Left lung (tissue), 10 donors: Measurements from ENCODE around the gene ARHGAP28. TPM values are rescaled to one million over a fixed set of nuclear protein-coding genes. Genes with fewer than 3 reads are reported as not detected.

ENCODE experiments used
- ATAC-seq: fragments of 200-7000 bp; cut with Tn5 transposase; one replicate; pipeline ENCODE4 v1.9.1; 2020; ENCODE audit warnings: moderate library complexity
- DNase-seq, 4 donors: peaks; one replicate each; pipeline ENCODE4 v3.0.0-alpha.2; 2013 to 2020
- H3K27ac ChIP-seq, 2 donors: fragments of 200-600 bp; sonication (generic) in 1 of 2; one replicate each; pipeline versions ENCODE4 v1.5.0 to v1.8.0; 2020 to 2021
- H3K27me3 ChIP-seq, 2 donors: fragments of 200-600 bp; sonication (generic) in 1 of 2; one replicate each; pipeline versions ENCODE4 v1.5.0 to v1.8.0; 2020 to 2021
- H3K36me3 ChIP-seq, 2 donors: fragments of 200-600 bp; sonication (generic) in 1 of 2; one replicate each; pipeline versions ENCODE4 v1.5.0 to v1.8.0; 2020 to 2021
- H3K4me1 ChIP-seq, 2 donors: fragments of 200-600 bp; one replicate each; pipeline ENCODE4 v1.8.0; 2021
- H3K4me3 ChIP-seq, 2 donors: fragments of 200-600 bp; sonication (generic) in 1 of 2; one replicate each; pipeline versions ENCODE4 v1.5.0 to v1.8.0; 2020 to 2021; ENCODE audit warnings: mild to moderate bottlenecking in 1 of 2
- H3K9me3 ChIP-seq, 2 donors: fragments of 200-600 bp; sonication (generic) in 1 of 2; one replicate each; pipeline versions ENCODE4 v1.5.0 to v1.8.0; 2020 to 2021
- CTCF ChIP-seq, 2 donors: fragments of 200-600 bp; sonication (generic) in 1 of 2; IDR thresholded peaks; one replicate each; pipeline versions ENCODE4 v1.5.0 to v1.8.0; 2021; ENCODE audit warnings: antibody characterized with exemption in 2 of 2
- intact Hi-C, 2 donors: fragments of 100-400 bp; cut with DNase I; formaldehyde crosslinking; loops; one replicate each; pipeline versions ENCODE4 v1.11.2 to v1.14.2; 2022
- polyA plus RNA-seq, 6 donors: library from polyadenylated mRNA; unstranded; fragments of 120-200 nt; gene quantifications; one replicate each; pipeline ENCODE4 v1.2.1, GENCODE V29; 2013; ENCODE audit not compliant: insufficient read length in 6 of 6
- total RNA-seq, 2 donors: library from RNA; stranded (reverse); fragmentation: NEBNext Ultra II Directional; extraction: Animal tissue kit (Norgen Biotek cat#: 25700); gene quantifications; one replicate each; pipeline ENCODE4 v1.2.1, GENCODE V29; 2021
- donor health status: DM: no; HTN: yes; CAD: no.
- donor health status: DM: no; HTN: no; CAD: no.

Gene ARHGAP28
- total and polyA plus RNA-seq, 8 donors: 16.6 to 262 (median 208) TPM

DNA sequence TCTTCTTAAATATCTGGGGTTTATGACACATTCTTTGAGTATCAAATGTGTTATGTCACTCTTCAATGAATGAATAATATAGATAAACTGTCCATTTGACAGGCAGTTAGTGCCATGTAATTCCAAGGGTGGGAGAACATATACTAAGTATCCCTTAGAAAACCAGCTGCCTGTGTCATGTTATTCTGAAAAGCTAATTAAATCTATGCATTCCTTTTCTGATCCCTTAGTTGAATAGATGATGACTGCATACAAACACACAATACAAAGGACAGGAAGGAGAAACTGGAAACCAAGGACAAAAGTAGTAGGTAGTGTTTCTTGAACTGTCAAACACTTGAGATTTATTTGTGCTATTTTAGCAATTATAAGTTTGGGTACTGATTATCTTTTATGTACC, 8.3 kb downstream of the ARHGAP28 start:
- no peak for TF ChIP-seq CTCF (IDR thresholded peaks at IDR 0.05)
- peaks cover 0 to 3% of the 10 kb centered on the region in 2 donors for H3K4me1 ChIP-seq
- peak overlapping the region in 1 of 2 donors; percentile 0 for H3K27ac ChIP-seq
- DNase-seq (no peak), ATAC-seq (no peak)
- no peaks in the 10 kb centered on the region for H3K27me3 ChIP-seq
- intact Hi-C loops: no loop called here
- H3K36me3 ChIP-seq: no peaks in the 10 kb centered on the region
- H3K9me3 ChIP-seq: no peaks in the 10 kb centered on the region
- no peak overlapping the region for H3K4me3 ChIP-seq

- H3K27me3 ChIP-seq: no peaks in the 10 kb centered on the region
- TF ChIP-seq CTCF (IDR thresholded peaks at IDR 0.05): no peak
- H3K9me3 ChIP-seq: no peaks in the 10 kb centered on the region
- H3K27ac ChIP-seq: peak overlapping the region in 1 of 2 donors; percentile 60
- intact Hi-C loops: no loop called here
- no peaks in the 10 kb centered on the region for H3K36me3 ChIP-seq
- no peak for ATAC-seq
- H3K4me1 ChIP-seq: peaks cover 0 to 3% of the 10 kb centered on the region in 2 donors
- no peak overlapping the region for H3K4me3 ChIP-seq
- DNase-seq: no peak
These were observed 9.1 kb downstream of the ARHGAP28 start for GRCh38 chr18:6738622-6739021.

GRCh38 chr18:6741232-6741663, 11.7 kb downstream of the ARHGAP28 start:
- DNase-seq: peak in 2 of 4 donors; percentile 41 to 80
- Histone ChIP-seq H3K4me3 (no peak overlapping the region), H3K27ac (peak overlapping the region in 1 of 2 donors; percentile 69), H3K9me3 (no peaks in the 10 kb centered on the region), H3K27me3 (no peaks in the 10 kb centered on the region), H3K36me3 (no peaks in the 10 kb centered on the region), H3K4me1 (peaks cover 0 to 3% of the 10 kb centered on the region in 2 donors)
- no peak for TF ChIP-seq CTCF (IDR thresholded peaks at IDR 0.05)
- intact Hi-C loops: no loop called here
- ATAC-seq: peak; percentile 89

- H3K27ac ChIP-seq: peak overlapping the region in 1 of 2 donors; percentile 69
- no peak for ATAC-seq
- H3K36me3 ChIP-seq: no peaks in the 10 kb centered on the region
- no peak for DNase-seq
- no peaks in the 10 kb centered on the region for H3K9me3 ChIP-seq
- intact Hi-C loops: no loop called here
- peaks cover 0 to 3% of the 10 kb centered on the region in 2 donors for H3K4me1 ChIP-seq
- no peak overlapping the region for H3K4me3 ChIP-seq
- no peaks in the 10 kb centered on the region for H3K27me3 ChIP-seq
- no peak for TF ChIP-seq CTCF (IDR thresholded peaks at IDR 0.05)
These were observed 12.3 kb downstream of the ARHGAP28 start for GRCh38 chr18:6741786-6742185.

DNA sequence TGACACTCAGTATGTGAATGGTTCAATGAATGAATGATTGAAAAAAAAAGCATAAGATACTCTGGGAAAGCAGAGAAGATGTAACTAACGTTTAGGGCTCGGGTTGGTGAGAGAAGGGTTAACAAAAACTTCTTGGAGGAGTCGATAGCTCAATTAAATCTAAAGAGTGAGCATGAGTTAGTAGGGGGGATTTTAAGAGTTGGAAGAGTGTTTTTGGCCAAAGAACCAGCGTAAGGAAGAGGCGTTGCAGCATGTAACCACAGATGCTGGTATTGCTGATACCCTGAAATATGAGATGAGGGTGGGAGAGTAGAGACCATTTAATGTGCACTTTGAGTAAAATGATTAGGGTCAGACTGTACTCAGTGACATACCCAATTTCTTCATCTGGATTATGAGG, 14.5 kb downstream of the ARHGAP28 start:
- ATAC-seq (no peak), DNase-seq (no peak)
- Histone ChIP-seq H3K36me3 (no peaks in the 10 kb centered on the region), H3K4me3 (no peak overlapping the region), H3K27me3 (no peaks in the 10 kb centered on the region), H3K4me1 (peaks cover 0 to 3% of the 10 kb centered on the region in 2 donors), H3K27ac (no peak overlapping the region), H3K9me3 (no peaks in the 10 kb centered on the region)
- intact Hi-C loops: no loop called here
- TF ChIP-seq CTCF (IDR thresholded peaks at IDR 0.05): no peak
